Thyroid gland (tissue), 4 donors: ENCODE data around the gene VCX2.

ENCODE experiments used
- POLR2A ChIP-seq, 2 donors: fragments of 450-650 bp; IDR thresholded peaks; one replicate each; pipeline ENCODE4 v1.6.1; 2017; ENCODE audit warnings: antibody characterized with exemption in 2 of 2, mild to moderate bottlenecking in 2 of 2, moderate library complexity in 1 of 2
- TF ChIP-seq, protein P1 (sequence below), 6 experiments: fragments of 200-600 bp in 3 of 6; fragments of 450-650 bp in 3 of 6; sonication (generic) in 3 of 6; IDR thresholded peaks; one replicate each; pipeline ENCODE4 v1.5.1; 2016 to 2019; ENCODE audit warnings: antibody characterized with exemption in 6 of 6, mild to moderate bottlenecking in 2 of 6, inconsistent platforms in 1 of 6, moderate library complexity in 1 of 6

DNA sequence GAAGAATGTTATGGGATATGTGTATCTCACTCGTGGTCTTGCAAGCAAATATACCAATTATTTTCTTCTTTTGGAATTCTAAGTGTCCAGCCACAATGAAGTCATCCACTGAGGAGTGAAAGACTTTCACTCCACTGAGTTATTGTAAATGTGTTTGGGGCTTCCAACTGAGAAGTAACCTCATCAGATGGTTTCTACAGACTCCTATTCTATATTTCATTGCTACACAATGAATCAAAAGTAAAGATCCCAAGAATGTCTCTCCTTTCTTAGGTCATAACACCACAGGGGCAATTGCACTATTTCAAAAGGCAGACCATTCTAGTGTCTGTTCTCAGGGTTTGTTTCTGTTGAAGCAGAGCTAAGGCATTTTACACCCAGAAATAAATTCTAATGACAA, 12.3 kb upstream of the VCX2 start:
- TF ChIP-seq, protein P1, sequence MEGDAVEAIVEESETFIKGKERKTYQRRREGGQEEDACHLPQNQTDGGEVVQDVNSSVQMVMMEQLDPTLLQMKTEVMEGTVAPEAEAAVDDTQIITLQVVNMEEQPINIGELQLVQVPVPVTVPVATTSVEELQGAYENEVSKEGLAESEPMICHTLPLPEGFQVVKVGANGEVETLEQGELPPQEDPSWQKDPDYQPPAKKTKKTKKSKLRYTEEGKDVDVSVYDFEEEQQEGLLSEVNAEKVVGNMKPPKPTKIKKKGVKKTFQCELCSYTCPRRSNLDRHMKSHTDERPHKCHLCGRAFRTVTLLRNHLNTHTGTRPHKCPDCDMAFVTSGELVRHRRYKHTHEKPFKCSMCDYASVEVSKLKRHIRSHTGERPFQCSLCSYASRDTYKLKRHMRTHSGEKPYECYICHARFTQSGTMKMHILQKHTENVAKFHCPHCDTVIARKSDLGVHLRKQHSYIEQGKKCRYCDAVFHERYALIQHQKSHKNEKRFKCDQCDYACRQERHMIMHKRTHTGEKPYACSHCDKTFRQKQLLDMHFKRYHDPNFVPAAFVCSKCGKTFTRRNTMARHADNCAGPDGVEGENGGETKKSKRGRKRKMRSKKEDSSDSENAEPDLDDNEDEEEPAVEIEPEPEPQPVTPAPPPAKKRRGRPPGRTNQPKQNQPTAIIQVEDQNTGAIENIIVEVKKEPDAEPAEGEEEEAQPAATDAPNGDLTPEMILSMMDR (IDR thresholded peaks at IDR 0.05): no peak
- no peak for TF ChIP-seq POLR2A (IDR thresholded peaks at IDR 0.05)
